ENCODE measurements around the gene FAM174C.

The FAM174C gene

DNA sequence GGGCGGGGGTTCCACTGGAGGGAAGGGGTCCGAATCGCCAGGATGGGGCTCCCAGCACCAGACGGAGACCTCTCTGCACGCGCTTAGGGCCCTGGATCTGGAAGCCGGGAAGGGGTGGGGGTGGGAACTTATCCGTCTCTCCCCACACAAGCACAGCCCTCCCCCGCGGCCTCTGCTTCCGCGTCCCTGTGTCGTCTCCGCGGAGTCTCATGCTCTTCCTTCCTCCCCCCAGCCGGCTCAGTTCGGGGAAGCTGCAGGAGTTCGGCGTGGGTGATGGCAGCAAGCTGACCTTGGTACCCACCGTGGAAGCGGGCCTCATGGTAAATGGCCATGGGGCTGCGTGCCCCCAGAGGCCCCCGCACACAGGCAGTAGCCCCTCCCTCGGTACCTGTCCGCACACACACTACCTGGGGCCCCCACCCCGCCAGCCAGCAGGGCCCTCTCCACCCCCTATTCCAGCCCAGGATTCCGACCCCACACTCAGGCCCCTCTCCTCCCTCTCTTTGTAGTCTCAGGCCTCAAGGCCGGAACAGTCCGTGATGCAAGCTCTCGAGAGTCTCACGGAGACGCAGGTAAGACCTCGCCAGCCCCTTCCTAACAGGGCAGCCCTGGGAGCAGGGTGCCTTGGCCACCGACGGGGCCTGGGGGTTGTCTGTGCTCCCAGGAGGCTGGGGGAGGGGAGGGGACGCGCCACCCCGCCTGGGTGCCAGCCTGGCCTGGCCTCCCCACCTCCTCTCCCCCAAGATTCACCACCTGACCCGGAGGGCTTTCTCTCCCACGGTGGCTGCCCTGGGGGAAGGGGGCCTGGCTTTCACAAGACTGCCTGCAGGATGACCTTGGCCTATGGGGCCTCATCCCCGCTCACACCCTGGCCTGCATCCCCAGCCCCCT is 23.8 kb upstream of the FAM174C start:
- peak; percentile 65 for DNase-seq

- peak; percentile 59 for DNase-seq
Observed at GRCh38 chr19:1252221-1252820, 23.0 kb upstream of the FAM174C start.

DNA sequence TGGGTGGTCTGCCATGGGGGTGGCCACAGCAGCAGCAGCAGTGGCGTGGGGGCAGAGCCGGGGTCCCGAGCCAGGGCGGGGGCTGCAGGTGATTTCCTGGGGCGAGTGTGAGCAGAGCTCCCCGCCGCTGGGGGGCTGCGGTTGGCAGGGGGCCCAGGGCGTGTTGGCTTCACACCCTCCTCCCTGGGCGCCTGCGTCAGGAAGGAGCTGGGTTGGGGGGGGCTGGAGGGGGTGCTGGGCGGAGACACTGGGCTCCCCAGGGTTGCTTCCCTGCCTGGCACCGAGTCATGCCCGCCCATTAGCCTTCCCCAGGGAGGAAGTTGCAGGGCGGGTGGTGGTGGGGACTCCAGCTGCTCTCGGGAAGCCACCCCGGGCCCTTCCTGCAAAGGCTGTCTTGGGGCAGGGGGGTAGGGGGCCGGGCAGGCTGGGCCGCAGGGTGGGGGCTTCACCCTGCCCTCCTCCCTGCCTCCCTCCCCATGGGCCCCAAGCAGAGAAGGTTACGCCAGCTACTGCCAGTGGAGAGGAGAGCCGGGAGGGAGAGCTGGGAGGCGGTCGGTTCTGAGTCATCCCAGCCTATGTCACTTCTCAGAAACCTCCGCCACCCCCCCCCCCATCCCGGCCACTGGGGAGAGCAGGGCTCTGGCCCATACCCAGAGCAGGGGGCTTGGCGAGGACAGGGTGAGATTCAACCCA is 22.4 kb upstream of the FAM174C start:
- peak; percentile 76 for DNase-seq

DNA sequence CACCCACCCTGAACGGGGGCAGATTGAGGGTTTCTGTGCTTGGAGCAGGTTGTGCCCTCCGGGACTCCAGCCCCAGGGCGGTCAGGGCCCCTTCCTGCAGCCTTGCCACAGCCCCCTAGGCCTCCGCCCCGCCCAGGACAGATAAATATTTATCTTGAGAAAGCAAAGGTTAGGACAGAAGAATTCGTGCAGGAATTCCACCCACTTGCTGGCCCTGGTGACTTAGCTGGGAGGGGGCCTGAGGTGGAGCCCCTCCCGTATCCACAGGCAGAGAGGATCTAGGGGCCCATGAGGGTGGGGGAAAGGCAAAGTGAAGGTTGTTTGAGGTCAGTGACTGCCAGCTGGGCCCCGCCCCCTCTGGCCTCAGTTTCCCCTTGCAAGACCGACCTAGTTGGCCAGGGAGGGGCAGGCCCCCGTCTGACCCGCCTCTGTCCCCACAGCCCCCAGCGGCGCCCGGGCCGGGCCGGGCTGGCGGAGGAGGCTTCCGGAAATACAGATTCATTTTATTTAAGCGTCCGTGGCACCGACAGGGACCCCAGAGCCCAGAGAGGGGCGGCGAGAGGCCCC is 21.7 kb upstream of the FAM174C start:
- DNase-seq, result no peak

- no peak for DNase-seq
Observed at GRCh38 chr19:1254081-1254527, 21.2 kb upstream of the FAM174C start.

- DNase-seq, result no peak
Observed at GRCh38 chr19:1254530-1255185, 20.7 kb upstream of the FAM174C start.

GRCh38 chr19:1255186-1256161 is 19.9 kb upstream of the FAM174C start:
- no peak for DNase-seq

DNA sequence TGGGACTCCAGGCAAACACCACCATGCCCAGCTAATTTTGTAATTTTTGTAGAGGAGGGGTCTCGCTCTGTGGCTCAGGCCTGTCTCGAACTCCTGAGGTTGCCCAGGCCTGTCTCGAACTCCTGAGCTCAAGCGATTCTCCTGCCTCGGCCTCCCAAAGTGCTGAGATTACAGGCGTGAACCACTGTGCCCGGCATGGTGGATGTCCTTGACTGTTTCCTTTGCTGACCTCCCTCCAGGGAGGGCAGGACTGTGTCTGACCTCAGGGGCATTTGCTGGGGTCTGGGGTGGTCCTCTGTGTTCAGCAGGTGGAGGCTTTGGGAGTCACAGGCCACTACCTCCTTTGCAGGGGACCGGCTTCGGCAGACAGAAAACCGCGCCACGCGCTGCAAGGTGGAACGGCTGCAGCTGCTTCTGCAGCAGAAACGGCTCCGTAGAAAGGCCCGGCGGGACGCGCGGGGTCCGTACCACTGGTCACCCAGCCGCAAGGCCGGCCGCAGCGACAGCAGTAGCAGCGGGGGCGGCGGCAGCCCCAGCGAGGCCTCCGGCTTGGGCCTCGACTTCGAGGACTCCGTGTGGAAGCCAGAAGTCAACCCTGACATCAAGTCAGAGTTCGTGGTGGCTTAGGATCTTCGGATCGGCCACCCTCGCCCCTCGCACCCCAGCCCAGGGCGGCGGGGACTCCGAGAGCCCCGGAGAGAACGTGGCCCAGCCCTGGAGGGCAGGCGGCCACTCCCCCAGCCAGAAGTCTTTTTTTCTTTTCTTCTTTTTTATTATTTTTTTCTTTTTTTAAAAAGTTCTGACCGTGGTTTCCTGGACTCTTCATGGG is 18.5 kb upstream of the FAM174C start:
- DNase-seq, result no peak

DNA sequence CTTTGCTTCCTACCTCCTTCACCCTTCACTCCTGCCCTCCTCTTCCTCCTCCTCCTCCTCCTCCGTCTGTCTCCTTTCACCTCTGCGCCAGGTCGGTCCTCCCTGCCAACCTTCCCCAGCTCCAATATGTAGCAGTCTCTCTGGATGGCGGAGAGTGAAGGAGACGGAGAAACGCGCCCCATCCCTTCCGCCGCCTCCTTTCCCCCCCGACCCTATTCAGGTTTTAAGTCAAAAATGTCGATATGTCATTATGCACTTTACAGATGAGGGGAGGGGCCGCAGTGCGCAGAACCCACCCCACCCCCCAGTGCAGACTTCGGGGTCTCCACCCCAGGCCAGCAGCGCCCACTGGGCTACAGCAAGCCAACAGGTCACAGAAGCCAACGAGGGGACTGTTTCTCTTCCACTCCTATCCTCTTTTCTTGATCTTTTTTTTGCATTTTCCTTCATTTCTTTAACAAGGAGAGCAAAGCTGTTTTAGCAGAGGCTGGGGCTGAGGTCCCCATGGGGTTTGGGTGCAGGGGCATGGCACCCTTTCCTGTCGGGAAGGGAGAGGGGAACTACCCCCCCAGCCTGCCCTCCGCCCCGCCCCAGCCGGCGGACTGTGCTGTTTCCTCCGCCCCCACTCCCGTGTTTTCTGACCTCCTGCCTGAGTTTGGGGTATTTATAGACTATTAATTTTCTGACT is 17.7 kb upstream of the FAM174C start:
- DNase-seq, result no peak

- no peak for DNase-seq
Observed at GRCh38 chr19:1258163-1258492, 17.2 kb upstream of the FAM174C start.

- no peak for DNase-seq
Observed at GRCh38 chr19:1258707-1259205, 16.6 kb upstream of the FAM174C start.

- peak; percentile 68 for DNase-seq
Observed at GRCh38 chr19:1259206-1259875, 16.0 kb upstream of the FAM174C start.

DNA sequence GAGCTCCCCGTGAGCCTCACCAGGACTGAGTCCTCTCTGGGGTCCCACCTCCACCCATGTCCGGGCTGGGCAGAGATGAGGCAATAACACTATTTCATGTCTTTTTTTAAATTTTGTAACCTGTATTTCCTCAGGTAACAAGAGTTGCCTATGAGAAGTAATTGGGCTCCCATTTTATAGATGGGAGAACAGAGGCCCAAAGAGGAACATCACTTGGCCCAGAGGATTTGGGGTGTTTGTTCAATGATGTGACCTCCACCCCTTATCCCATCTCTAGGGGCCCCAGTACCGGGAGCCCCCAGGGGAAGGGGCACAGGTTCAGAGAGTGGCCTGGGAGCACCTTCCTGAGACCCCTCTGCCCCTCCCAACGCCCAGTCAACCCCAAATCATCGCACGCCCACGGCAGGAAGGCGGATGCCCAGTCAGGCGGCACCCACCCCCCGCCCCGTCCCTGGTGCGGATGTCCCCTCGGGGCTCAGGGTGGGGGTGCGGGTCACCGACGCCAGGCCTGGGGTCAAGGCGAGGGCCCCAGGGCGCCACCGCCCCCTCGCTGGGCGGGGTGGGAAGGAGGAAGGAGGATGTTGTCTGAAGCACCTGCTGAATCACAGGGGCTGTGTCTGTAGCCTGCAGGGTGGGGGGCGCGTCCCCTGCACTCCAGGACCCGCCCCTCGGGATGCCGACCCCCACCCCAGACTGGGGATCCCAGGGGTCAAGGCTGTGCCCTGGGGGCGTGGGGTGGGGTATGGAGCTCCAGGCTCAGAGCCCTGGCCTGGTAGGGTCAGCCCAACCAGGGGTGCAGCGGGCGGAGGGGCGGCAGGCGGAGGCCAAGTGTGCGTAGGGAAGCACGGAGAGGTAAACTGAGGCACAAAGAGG is 15.2 kb upstream of the FAM174C start:
- DNase-seq, result peak; percentile 50

GRCh38 chr19:1260749-1261537 is 14.4 kb upstream of the FAM174C start:
- DNase-seq, result peak; percentile 96

- DNase-seq, result no peak
Observed at GRCh38 chr19:1261538-1261797, 13.9 kb upstream of the FAM174C start.

GRCh38 chr19:1261798-1262622 is 13.3 kb upstream of the FAM174C start:
- no peak for DNase-seq

- no peak for DNase-seq
Observed at GRCh38 chr19:1262623-1263123, 12.7 kb upstream of the FAM174C start.
